Erythroblast (primary cell): ENCODE results near the gene FAM170B.

ENCODE experiments used
- GATA1 ChIP-seq: IDR thresholded peaks from 2 replicates; pipeline ENCODE4 v1.6.1; 2011; ENCODE audit warnings: low read depth, mild to moderate bottlenecking, control low read depth, low read length, moderate library complexity
- POLR2A ChIP-seq: IDR thresholded peaks from 2 replicates; pipeline ENCODE4 v1.6.1; 2011; ENCODE audit warnings: mild to moderate bottlenecking, low read length

DNA sequence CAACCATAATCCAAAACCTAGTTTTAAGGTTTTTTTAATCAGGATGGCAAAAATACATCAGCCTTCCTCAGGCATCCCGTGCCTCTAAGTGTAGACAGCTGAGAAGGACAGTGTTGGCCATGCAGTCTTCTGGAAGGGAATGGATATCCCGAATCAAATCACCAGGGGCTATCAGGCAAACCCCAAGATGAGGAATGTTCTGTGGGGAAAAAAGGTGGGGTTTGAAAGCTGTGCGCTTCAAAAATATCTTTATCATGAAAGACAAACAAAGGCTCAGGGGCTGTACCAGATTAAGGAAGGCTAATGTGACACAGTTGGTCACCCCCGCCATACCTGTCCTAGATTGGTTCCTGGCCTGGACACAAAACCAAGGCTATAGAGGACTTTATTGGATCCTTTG, 49.0 kb upstream of the FAM170B start:
- TF ChIP-seq POLR2A = no peak
- TF ChIP-seq GATA1 = no peak
